Cardiac fibroblast (primary cell): ENCODE results near the gene TRAPPC13.
"Not testable (repeated sequence)": the region's sequence is repeated elsewhere in the genome, so short reads cannot be mapped to it uniquely, and the experiment has no call there.

Source experiments
- DNase-seq, 2 donors: peaks; one replicate each; pipeline versions ENCODE4 v3.0.0 to v3.0.0-alpha.2; 2010; ENCODE audit warnings: low read depth in 2 of 2
- H3K4me3 ChIP-seq, 2 donors: replicated peaks in 1 of 2; 1 replicate in 1 of 2; 2 replicates in 1 of 2; pipeline ENCODE4 v1.5.1; 2011; ENCODE audit warnings: low read depth in 2 of 2, low read length in 2 of 2, mild to moderate bottlenecking in 2 of 2, moderate library complexity in 1 of 2
- CTCF ChIP-seq: IDR thresholded peaks from one replicate; pipeline ENCODE4 v1.5.1; 2011; ENCODE audit warnings: low read depth, mild to moderate bottlenecking, low read length, inconsistent platforms

The TRAPPC13 gene

GRCh38 chr5:65624571-65625555 is at the start of gene TRAPPC13, which contains the start of gene SHLD3:
Gene TRAPPC13 (plus strand): TSS chr5:65625027. CDS start chr5:65625061, 34 bp downstream.
Gene SHLD3 (plus strand): TSS chr5:65625027. CDS start chr5:65629588, 4,561 bp downstream.
- H3K4me3 ChIP-seq: peak within 1 kb of the TSS; percentile 82 to 97
- peak; percentile 89 to 92 for DNase-seq
- TF ChIP-seq CTCF: no peak

GRCh38 chr5:65577141-65577540 is 47.7 kb upstream of the TRAPPC13 start:
- no peak for DNase-seq
- TF ChIP-seq CTCF: no peak

DNA sequence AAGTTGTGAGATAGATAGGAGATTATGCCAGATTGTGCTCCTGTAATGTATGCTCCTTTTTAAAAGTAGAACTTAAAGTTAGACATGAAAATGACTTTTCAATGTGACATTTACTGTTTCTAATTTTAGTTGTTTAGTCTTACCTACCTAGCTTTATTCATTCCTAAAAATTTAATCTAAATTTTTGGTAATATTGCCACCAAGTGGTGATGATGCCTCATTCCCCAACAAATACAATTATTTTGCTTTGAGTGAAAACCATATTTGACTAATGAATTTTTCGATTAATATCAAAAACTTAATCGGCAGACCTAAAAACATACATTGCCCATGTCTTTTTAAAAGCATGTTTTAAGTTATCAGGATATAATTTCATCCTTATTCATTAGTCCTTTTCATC is 36.1 kb upstream of the TRAPPC13 start:
- DNase-seq: peak in 1 of 2 donors; percentile 11
- peak; percentile 14 for TF ChIP-seq CTCF
- no peak overlapping the region for H3K4me3 ChIP-seq

More at GRCh38 chr5:65577141-65577540, 47.7 kb upstream of the TRAPPC13 start:
- no peak overlapping the region for H3K4me3 ChIP-seq

- DNase-seq, H3K4me3 ChIP-seq: not testable (repeated sequence)
Observed at GRCh38 chr5:65601761-65602160, 23.1 kb upstream of the TRAPPC13 start.

DNA sequence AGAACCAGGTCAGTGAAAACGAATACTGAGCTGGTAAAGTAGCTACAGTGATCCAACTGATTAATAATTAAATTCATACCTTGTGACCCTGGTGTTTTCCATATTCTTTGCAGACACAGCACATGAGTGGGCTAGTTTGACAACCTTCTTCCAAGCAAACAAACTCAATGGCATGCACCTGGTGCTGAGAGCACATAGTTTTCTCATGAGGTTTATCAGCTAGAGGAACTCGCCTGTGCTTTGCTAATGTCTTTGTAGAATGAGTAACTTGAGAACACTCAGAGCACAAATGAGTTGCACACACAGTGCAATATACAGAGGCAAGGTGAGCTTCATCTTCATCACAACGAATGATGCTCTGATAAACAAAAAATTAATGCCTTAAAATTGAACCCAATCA is 13.3 kb upstream of the TRAPPC13 start:
- no peak overlapping the region for H3K4me3 ChIP-seq
- TF ChIP-seq CTCF: no peak
- peak in 1 of 2 donors; percentile 43 for DNase-seq

GRCh38 chr5:65612298-65612907 is 12.4 kb upstream of the TRAPPC13 start:
- no peak overlapping the region for H3K4me3 ChIP-seq
- no peak for TF ChIP-seq CTCF
- DNase-seq: no peak

- DNase-seq: peak; percentile 13 to 31
- no peak overlapping the region for H3K4me3 ChIP-seq
- no peak for TF ChIP-seq CTCF
Observed at GRCh38 chr5:65620021-65620420, 4.8 kb upstream of the TRAPPC13 start.

- not testable (repeated sequence) for H3K4me3 ChIP-seq, DNase-seq
Observed at GRCh38 chr5:65621961-65622360, 2.9 kb upstream of the TRAPPC13 start.
